ENCODE results near the gene SIVA1.

The SIVA1 gene

GRCh38 chr14:104786091-104786586, 33.2 kb downstream of the SIVA1 start:
- H3K4me1 ChIP-seq (ENCODE audit: insufficient read depth, poor library complexity, severe bottlenecking), result no peaks in the 10 kb centered on the region
- DNase-seq (ENCODE audit: low spot score) (no peak), ATAC-seq (ENCODE audit: low read depth) (no peak)
- no peaks in the 10 kb centered on the region for H3K9me3 ChIP-seq (ENCODE audit: severe bottlenecking)
- peaks cover 51% of the 10 kb centered on the region for H3K36me3 ChIP-seq (ENCODE audit: low read depth)
- H3K27ac ChIP-seq (ENCODE audit: poor library complexity, severe bottlenecking), result no peak overlapping the region
- H3K27me3 ChIP-seq (ENCODE audit: insufficient read depth, poor library complexity, severe bottlenecking), result no peaks in the 10 kb centered on the region
- no peak for TF ChIP-seq CTCF (IDR thresholded peaks at IDR 0.05; ENCODE audit: poor library complexity, severe bottlenecking)
- no peak overlapping the region for H3K4me3 ChIP-seq (ENCODE audit: severe bottlenecking)

GRCh38 chr14:104786726-104787675, 34.1 kb downstream of the SIVA1 start:
- peaks cover 55% of the 10 kb centered on the region for H3K36me3 ChIP-seq (ENCODE audit: low read depth)
- no peak overlapping the region for H3K27ac ChIP-seq (ENCODE audit: poor library complexity, severe bottlenecking)
- no peaks in the 10 kb centered on the region for H3K27me3 ChIP-seq (ENCODE audit: insufficient read depth, poor library complexity, severe bottlenecking)
- no peak for TF ChIP-seq CTCF (IDR thresholded peaks at IDR 0.05; ENCODE audit: poor library complexity, severe bottlenecking)
- ATAC-seq (ENCODE audit: low read depth), result no peak
- no peak for DNase-seq (ENCODE audit: low spot score)
- H3K4me1 ChIP-seq (ENCODE audit: insufficient read depth, poor library complexity, severe bottlenecking), result no peaks in the 10 kb centered on the region
- no peak overlapping the region for H3K4me3 ChIP-seq (ENCODE audit: severe bottlenecking)
- H3K9me3 ChIP-seq (ENCODE audit: severe bottlenecking), result no peaks in the 10 kb centered on the region

- H3K36me3 ChIP-seq (ENCODE audit: low read depth), result peaks cover 60% of the 10 kb centered on the region
- TF ChIP-seq CTCF (IDR thresholded peaks at IDR 0.05; ENCODE audit: poor library complexity, severe bottlenecking), result no peak
Measured at GRCh38 chr14:104787736-104788135, 34.8 kb downstream of the SIVA1 start.

GRCh38 chr14:104788161-104788818, 35.3 kb downstream of the SIVA1 start:
- no peak overlapping the region for H3K27ac ChIP-seq (ENCODE audit: poor library complexity, severe bottlenecking)
- TF ChIP-seq CTCF (IDR thresholded peaks at IDR 0.05; ENCODE audit: poor library complexity, severe bottlenecking), result no peak
- H3K9me3 ChIP-seq (ENCODE audit: severe bottlenecking), result no peaks in the 10 kb centered on the region
- no peaks in the 10 kb centered on the region for H3K27me3 ChIP-seq (ENCODE audit: insufficient read depth, poor library complexity, severe bottlenecking)
- peaks cover 64% of the 10 kb centered on the region for H3K36me3 ChIP-seq (ENCODE audit: low read depth)
- DNase-seq (ENCODE audit: low spot score) (no peak), ATAC-seq (ENCODE audit: low read depth) (no peak)
- H3K4me1 ChIP-seq (ENCODE audit: insufficient read depth, poor library complexity, severe bottlenecking), result no peaks in the 10 kb centered on the region
- H3K4me3 ChIP-seq (ENCODE audit: severe bottlenecking), result no peak overlapping the region

More at GRCh38 chr14:104787736-104788135, 34.8 kb downstream of the SIVA1 start:
- Histone ChIP-seq H3K4me3 (ENCODE audit: severe bottlenecking) (no peak overlapping the region), H3K9me3 (ENCODE audit: severe bottlenecking) (no peaks in the 10 kb centered on the region), H3K27ac (ENCODE audit: poor library complexity, severe bottlenecking) (no peak overlapping the region), H3K4me1 (ENCODE audit: insufficient read depth, poor library complexity, severe bottlenecking) (no peaks in the 10 kb centered on the region), H3K27me3 (ENCODE audit: insufficient read depth, poor library complexity, severe bottlenecking) (no peaks in the 10 kb centered on the region)
- DNase-seq (ENCODE audit: low spot score) (no peak), ATAC-seq (ENCODE audit: low read depth) (no peak)
